ENCODE measurements around the gene GPC6. TPM values are rescaled to one million over a fixed set of nuclear protein-coding genes. Genes with fewer than 3 reads are reported as not detected.

GPC6 gene
- total RNA-seq, 4 donors from 2014 or later: 6.7 to 67.2 (median 11.1) TPM

GRCh38 chr13:93767180-93767916 is 540.7 kb downstream of the GPC6 start:
- H3K9me3 ChIP-seq: no peaks in the 10 kb centered on the region
- TF ChIP-seq, protein P1, sequence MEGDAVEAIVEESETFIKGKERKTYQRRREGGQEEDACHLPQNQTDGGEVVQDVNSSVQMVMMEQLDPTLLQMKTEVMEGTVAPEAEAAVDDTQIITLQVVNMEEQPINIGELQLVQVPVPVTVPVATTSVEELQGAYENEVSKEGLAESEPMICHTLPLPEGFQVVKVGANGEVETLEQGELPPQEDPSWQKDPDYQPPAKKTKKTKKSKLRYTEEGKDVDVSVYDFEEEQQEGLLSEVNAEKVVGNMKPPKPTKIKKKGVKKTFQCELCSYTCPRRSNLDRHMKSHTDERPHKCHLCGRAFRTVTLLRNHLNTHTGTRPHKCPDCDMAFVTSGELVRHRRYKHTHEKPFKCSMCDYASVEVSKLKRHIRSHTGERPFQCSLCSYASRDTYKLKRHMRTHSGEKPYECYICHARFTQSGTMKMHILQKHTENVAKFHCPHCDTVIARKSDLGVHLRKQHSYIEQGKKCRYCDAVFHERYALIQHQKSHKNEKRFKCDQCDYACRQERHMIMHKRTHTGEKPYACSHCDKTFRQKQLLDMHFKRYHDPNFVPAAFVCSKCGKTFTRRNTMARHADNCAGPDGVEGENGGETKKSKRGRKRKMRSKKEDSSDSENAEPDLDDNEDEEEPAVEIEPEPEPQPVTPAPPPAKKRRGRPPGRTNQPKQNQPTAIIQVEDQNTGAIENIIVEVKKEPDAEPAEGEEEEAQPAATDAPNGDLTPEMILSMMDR (IDR thresholded peaks at IDR 0.05): no peak
- TF ChIP-seq POLR2A (IDR thresholded peaks at IDR 0.05): no peak
- no peak overlapping the region for H3K27ac ChIP-seq
- intact Hi-C loops (cut with DNase I; ENCODE audit: low total_unique reads): no loop called here
- no peaks in the 10 kb centered on the region for H3K4me1 ChIP-seq
- no peak overlapping the region for H3K4me3 ChIP-seq
- no peak for DNase-seq
- no peaks in the 10 kb centered on the region for H3K27me3 ChIP-seq
- H3K36me3 ChIP-seq: no peaks in the 10 kb centered on the region

GRCh38 chr13:93767917-93768409 is 541.4 kb downstream of the GPC6 start:
- TF ChIP-seq, protein P1 (IDR thresholded peaks at IDR 0.05): no peak
- TF ChIP-seq POLR2A (IDR thresholded peaks at IDR 0.05): no peak
- H3K27ac ChIP-seq: no peak overlapping the region
- H3K9me3 ChIP-seq: no peaks in the 10 kb centered on the region
- H3K27me3 ChIP-seq: no peaks in the 10 kb centered on the region
- intact Hi-C loops (cut with DNase I; ENCODE audit: low total_unique reads): no loop called here
- H3K4me3 ChIP-seq: no peak overlapping the region
- no peaks in the 10 kb centered on the region for H3K36me3 ChIP-seq
- DNase-seq: no peak
- no peaks in the 10 kb centered on the region for H3K4me1 ChIP-seq

- intact Hi-C loops (cut with DNase I; ENCODE audit: low total_unique reads): no loop called here
- Histone ChIP-seq H3K27me3 (no peaks in the 10 kb centered on the region), H3K9me3 (no peaks in the 10 kb centered on the region), H3K4me3 (no peak overlapping the region), H3K27ac (no peak overlapping the region), H3K36me3 (no peaks in the 10 kb centered on the region), H3K4me1 (no peaks in the 10 kb centered on the region)
- TF ChIP-seq POLR2A (IDR thresholded peaks at IDR 0.05): no peak
- TF ChIP-seq, protein P1 (IDR thresholded peaks at IDR 0.05): no peak
- DNase-seq: no peak
These were observed 542.5 kb downstream of the GPC6 start for GRCh38 chr13:93769101-93769500.

DNA sequence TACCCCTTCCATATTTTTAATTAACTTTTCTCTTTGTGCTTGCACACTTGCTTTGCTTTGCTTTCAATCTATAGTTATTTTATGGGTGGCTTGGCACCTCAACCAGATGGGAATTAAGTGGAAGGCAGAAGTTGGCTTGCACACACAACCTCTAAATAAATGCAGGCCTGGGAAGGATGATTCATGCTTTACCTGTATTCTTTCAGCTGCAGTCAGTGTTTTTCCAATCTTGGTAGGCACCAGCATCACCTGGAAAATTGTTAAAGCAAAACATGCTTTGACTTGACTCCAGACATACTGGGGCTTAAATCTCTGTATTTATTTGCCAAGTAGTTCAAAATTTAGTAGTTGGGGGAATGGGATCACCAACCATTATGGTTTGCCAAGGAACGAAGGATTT is 543.0 kb downstream of the GPC6 start:
- Histone ChIP-seq H3K4me3 (no peak overlapping the region), H3K27ac (no peak overlapping the region), H3K36me3 (no peaks in the 10 kb centered on the region), H3K9me3 (no peaks in the 10 kb centered on the region), H3K4me1 (no peaks in the 10 kb centered on the region), H3K27me3 (no peaks in the 10 kb centered on the region)
- no peak for DNase-seq
- intact Hi-C loops (cut with DNase I; ENCODE audit: low total_unique reads): no loop called here
- TF ChIP-seq, protein P1 (IDR thresholded peaks at IDR 0.05): no peak
- no peak for TF ChIP-seq POLR2A (IDR thresholded peaks at IDR 0.05)

GRCh38 chr13:93771227-93771626 is 544.6 kb downstream of the GPC6 start:
- H3K4me3 ChIP-seq: no peak overlapping the region
- intact Hi-C loops (cut with DNase I; ENCODE audit: low total_unique reads): no loop called here
- no peaks in the 10 kb centered on the region for H3K4me1 ChIP-seq
- no peaks in the 10 kb centered on the region for H3K27me3 ChIP-seq
- TF ChIP-seq, protein P1 (IDR thresholded peaks at IDR 0.05): no peak
- TF ChIP-seq POLR2A (IDR thresholded peaks at IDR 0.05): no peak
- H3K36me3 ChIP-seq: no peaks in the 10 kb centered on the region
- DNase-seq: no peak
- no peak overlapping the region for H3K27ac ChIP-seq
- H3K9me3 ChIP-seq: no peaks in the 10 kb centered on the region

Data from uterus (tissue), 4 donors.